Prostate gland (tissue), 2 donors: ENCODE results near the gene PTPRD.

Experiments
- CTCF ChIP-seq, 4 experiments: fragments of 200-600 bp in 2 of 4; fragments of 450-650 bp in 2 of 4; sonication (generic) in 2 of 4; IDR thresholded peaks; 1 replicate in 3 of 4; 2 replicates in 1 of 4; pipeline ENCODE4 v1.5.1; 2016 to 2019; ENCODE audit warnings: antibody characterized with exemption in 4 of 4, mild to moderate bottlenecking in 2 of 4, moderate library complexity in 2 of 4
- POLR2A ChIP-seq: fragments of 450-650 bp; IDR thresholded peaks from one replicate; pipeline ENCODE4 v1.6.1; 2016; ENCODE audit warnings: antibody characterized with exemption, mild to moderate bottlenecking

- TF ChIP-seq CTCF (IDR thresholded peaks at IDR 0.05) (no peak), POLR2A (no peak)
Observed at GRCh38 chr9:8468045-8468637, 2144.7 kb downstream of the PTPRD start.
